H9 (cell line): ENCODE measurements around the gene HAUS7. TPM values are rescaled to one million over a fixed set of nuclear protein-coding genes. Genes with fewer than 3 reads are reported as not detected.

Experiments
- DNase-seq: peaks from one replicate; pipeline ENCODE4 v3.0.0-alpha.2; 2017
- H2AFZ ChIP-seq: one replicate; pipeline ENCODE4 v1.6.1; 2013; ENCODE audit warnings: mild to moderate bottlenecking, low read length, control low read depth, moderate library complexity
- H2AK5ac ChIP-seq: 2 replicates; pipeline ENCODE4 v1.6.1; 2013; ENCODE audit warnings: low read length, control low read depth, mixed read lengths; ENCODE audit not compliant: insufficient read length
- H2BK120ac ChIP-seq: one replicate; pipeline ENCODE4 v1.6.1; 2013; ENCODE audit warnings: low read depth, mild to moderate bottlenecking, low read length, control low read depth, inconsistent platforms; ENCODE audit not compliant: poor library complexity, severe bottlenecking
- H2BK12ac ChIP-seq: 2 replicates; pipeline ENCODE4 v1.6.1; 2013; ENCODE audit warnings: low read length, control low read depth, mixed read lengths, low read depth; ENCODE audit not compliant: insufficient read length
- H2BK15ac ChIP-seq: 2 replicates; pipeline ENCODE4 v1.6.1; 2013; ENCODE audit warnings: low read depth, low read length, control low read depth
- H2BK20ac ChIP-seq: one replicate; pipeline ENCODE4 v1.6.1; 2013; ENCODE audit warnings: low read depth, mild to moderate bottlenecking, low read length, control low read depth, inconsistent platforms; ENCODE audit not compliant: poor library complexity, severe bottlenecking
- H2BK5ac ChIP-seq: 2 replicates; pipeline ENCODE4 v1.6.1; 2013; ENCODE audit warnings: low read length, control low read depth, mixed read lengths; ENCODE audit not compliant: insufficient read length
- H3K14ac ChIP-seq: 2 replicates; pipeline ENCODE4 v1.6.1; 2013; ENCODE audit warnings: low read length, control low read depth; ENCODE audit not compliant: insufficient read depth
- H3K18ac ChIP-seq: 2 replicates; pipeline ENCODE4 v1.6.1; 2013; ENCODE audit warnings: low read depth, mild to moderate bottlenecking, mixed read lengths, low read length, control low read depth; ENCODE audit not compliant: insufficient read length
- H3K23ac ChIP-seq: 2 replicates; pipeline ENCODE4 v1.6.1; 2013; ENCODE audit warnings: low read length, control low read depth, mixed read lengths, low read depth; ENCODE audit not compliant: insufficient read length
- H3K23me2 ChIP-seq: 2 replicates; pipeline ENCODE4 v1.6.1; 2013; ENCODE audit warnings: low read depth, mild to moderate bottlenecking, mixed read lengths, low read length, control low read depth; ENCODE audit not compliant: insufficient read length, poor library complexity, severe bottlenecking
- H3K27ac ChIP-seq: 2 replicates; pipeline ENCODE4 v1.5.1; 2013; ENCODE audit warnings: low read length, control low read depth, mixed read lengths, low read depth; ENCODE audit not compliant: insufficient read length
- H3K27me3 ChIP-seq: 2 replicates; pipeline ENCODE4 v1.6.1; 2013; ENCODE audit warnings: low read length, control low read depth, inconsistent platforms; ENCODE audit not compliant: insufficient read depth
- H3K4ac ChIP-seq: 2 replicates; pipeline ENCODE4 v1.6.1; 2013; ENCODE audit warnings: low read depth, mild to moderate bottlenecking, control low read depth, inconsistent platforms, low read length, moderate library complexity
- H3K4me1 ChIP-seq: 2 replicates; pipeline ENCODE4 v1.6.1; 2013; ENCODE audit warnings: low read length, control low read depth, inconsistent platforms; ENCODE audit not compliant: insufficient read depth
- H3K4me2 ChIP-seq: 2 replicates; pipeline ENCODE4 v1.6.1; 2013; ENCODE audit warnings: low read length, control low read depth, mixed read lengths; ENCODE audit not compliant: insufficient read length, insufficient read depth
- H3K56ac ChIP-seq: 2 replicates; pipeline ENCODE4 v1.6.1; 2013; ENCODE audit warnings: low read depth, mild to moderate bottlenecking, mixed read lengths, low read length, control low read depth; ENCODE audit not compliant: insufficient read length
- H3K79me1 ChIP-seq: 2 replicates; pipeline ENCODE4 v1.6.1; 2013; ENCODE audit warnings: low read depth, mild to moderate bottlenecking, moderate library complexity, low read length, control low read depth, inconsistent platforms; ENCODE audit not compliant: insufficient read depth, poor library complexity, severe bottlenecking
- H3K79me2 ChIP-seq: 2 replicates; pipeline ENCODE4 v1.6.1; 2013; ENCODE audit warnings: low read length, control low read depth, inconsistent platforms; ENCODE audit not compliant: insufficient read depth
- H3K9ac ChIP-seq: 2 replicates; pipeline ENCODE4 v1.6.1; 2013; ENCODE audit warnings: low read length, control low read depth, mixed read lengths; ENCODE audit not compliant: insufficient read length; ENCODE audit errors: extremely low read depth
- H3K9me3 ChIP-seq: one replicate; pipeline ENCODE4 v1.6.1; 2013; ENCODE audit warnings: low read depth, low read length, inconsistent platforms; ENCODE audit not compliant: control insufficient read depth
- H3T11ph ChIP-seq: one replicate; pipeline ENCODE4 v1.6.1; 2013; ENCODE audit warnings: mild to moderate bottlenecking, low read length, control low read depth, inconsistent platforms
- H4K20me1 ChIP-seq: one replicate; pipeline ENCODE4 v1.6.1; 2013; ENCODE audit not compliant: control insufficient read depth, insufficient read length, insufficient read depth
- H4K5ac ChIP-seq: 2 replicates; pipeline ENCODE4 v1.6.1; 2013; ENCODE audit warnings: low read depth, mild to moderate bottlenecking, mixed read lengths, low read length, control low read depth; ENCODE audit not compliant: insufficient read length
- H4K8ac ChIP-seq: replicated peaks from 2 replicates; pipeline ENCODE4 v1.6.1; 2013; ENCODE audit warnings: low read length, control low read depth, mixed read lengths, low read depth; ENCODE audit not compliant: insufficient read length
- H4K91ac ChIP-seq: 2 replicates; pipeline ENCODE4 v1.6.1; 2013; ENCODE audit warnings: low read depth, mild to moderate bottlenecking, moderate library complexity, mixed read lengths, low read length, control low read depth; ENCODE audit not compliant: insufficient read length
- H3K27ac Mint-ChIP-seq, 3 experiments: 2 replicates in 2 of 3; 3 replicates in 1 of 3; pipeline ENCODE4 v1.8.0; 2020 to 2021; ENCODE audit warnings: mixed read lengths in 3 of 3, mild to moderate bottlenecking in 1 of 3, moderate library complexity in 1 of 3
- H3K27me3 Mint-ChIP-seq: 2 replicates; pipeline ENCODE4 v1.8.0; 2021; ENCODE audit warnings: low read depth, mild to moderate bottlenecking, moderate library complexity, mixed read lengths
- H3K36me3 Mint-ChIP-seq, 3 experiments: 2 replicates in 2 of 3; 3 replicates in 1 of 3; pipeline ENCODE4 v1.8.0; 2020 to 2021; ENCODE audit warnings: low read depth in 3 of 3, mixed read lengths in 3 of 3; ENCODE audit not compliant: insufficient read depth in 1 of 3
- H3K4me1 Mint-ChIP-seq, 2 experiments: 2 replicates each; pipeline ENCODE4 v1.8.0; 2020; ENCODE audit warnings: mixed read lengths in 2 of 2
- H3K4me3 Mint-ChIP-seq, 2 experiments: 2 replicates in 1 of 2; 3 replicates in 1 of 2; pipeline ENCODE4 v1.8.0; 2020 to 2021; ENCODE audit warnings: mild to moderate bottlenecking in 2 of 2, mixed read lengths in 2 of 2, moderate library complexity in 1 of 2
- H3K9me3 Mint-ChIP-seq, 2 experiments: 2 replicates in 1 of 2; 3 replicates in 1 of 2; pipeline ENCODE4 v1.8.0; 2020; ENCODE audit warnings: mild to moderate bottlenecking in 2 of 2, mixed read lengths in 2 of 2, moderate library complexity in 1 of 2
- CTCF ChIP-seq: fragments of 200-600 bp; sonication (generic); conservative IDR thresholded peaks from 3 replicates; pipeline ENCODE4 v1.8.0; 2021; ENCODE audit warnings: antibody characterized with exemption, mild to moderate bottlenecking
- WGBS: extraction: QIAGEN DNeasy Blood & Tissue Kit; methylation state at CpG from one replicate; pipeline ENCODE4 v1.1.7; 2013; ENCODE audit warnings: missing lambda C conversion rate, low lambda C conversion rate, mixed read lengths; ENCODE audit not compliant: insufficient read length; ENCODE audit errors: extremely low coverage; 5-methylcytosine and 5-hydroxymethylcytosine counted together
- total RNA-seq: library from RNA; stranded (reverse); gene quantifications from 2 replicates; pipeline ENCODE4 v1.2.1, GENCODE V29; 2021

HAUS7 gene
- total RNA-seq, 1 experiment from 2014 or later: 45.3 TPM

- H3K23me2 ChIP-seq: no peaks in the 10 kb centered on the region
- H4K91ac ChIP-seq: no peak overlapping the region
- TF ChIP-seq CTCF: no peak
- no peak overlapping the region for H3K4me2 ChIP-seq
- Mint-ChIP-seq H3K9me3 (peaks cover 71 to 86% of the 10 kb centered on the region in 2 experiments), H3K27ac (no peak overlapping the region), H3K36me3 (peaks cover 0 to 7% (median 1%) of the 10 kb centered on the region in 3 experiments; a peak in 3 of 7 replicates), H3K4me3 (no peak overlapping the region), H3K4me1 (no peaks in the 10 kb centered on the region), H3K27me3 (peaks cover 11% of the 10 kb centered on the region)
- no peaks in the 10 kb centered on the region for H3K4me1 ChIP-seq
- H3K14ac ChIP-seq: no peak overlapping the region
- H4K5ac ChIP-seq: no peak overlapping the region
- no peaks in the 10 kb centered on the region for H4K20me1 ChIP-seq
- H2BK15ac ChIP-seq: no peak overlapping the region
- no peak overlapping the region for H4K8ac ChIP-seq
- DNase-seq: no peak
- H3K18ac ChIP-seq: no peak overlapping the region
- no peak overlapping the region for H3T11ph ChIP-seq
- H3K79me2 ChIP-seq: no peaks in the 10 kb centered on the region
- no CpG with 5 or more reads among the region's 8 CpGs for WGBS
- H2BK120ac ChIP-seq: no peak overlapping the region
- H2BK12ac ChIP-seq: no peak overlapping the region
- H3K23ac ChIP-seq: no peak overlapping the region
- no peak overlapping the region for H2AFZ ChIP-seq
- no peak overlapping the region for H3K9ac ChIP-seq
- peaks cover 60% of the 10 kb centered on the region for H3K9me3 ChIP-seq
- H2BK5ac ChIP-seq: no peak overlapping the region
- H3K4ac ChIP-seq: no peak overlapping the region
- H3K27me3 ChIP-seq: peaks cover 2% of the 10 kb centered on the region; the same call in 1 of the 2 replicates
- H2BK20ac ChIP-seq: no peak overlapping the region
- H3K27ac ChIP-seq: no peak overlapping the region
- no peak overlapping the region for H3K56ac ChIP-seq
- no peak overlapping the region for H2AK5ac ChIP-seq
- no peaks in the 10 kb centered on the region for H3K79me1 ChIP-seq
Observed at GRCh38 chrX:153434801-153435200, 35.6 kb downstream of the HAUS7 start.
